SK-N-MC (cell line): Measurements from ENCODE around the gene MCCC2.
"Not testable (repeated sequence)": the region's sequence is repeated elsewhere in the genome, so short reads cannot be mapped to it uniquely, and the experiment has no call there.

Source experiments
- EZH2 ChIP-seq: fragments of 200-600 bp; sonication (generic); IDR thresholded peaks from one replicate; pipeline ENCODE4 v1.6.1; 2017; ENCODE audit warnings: antibody characterized with exemption
- FOXP2 ChIP-seq: optimal IDR thresholded peaks from 2 replicates; pipeline ENCODE3; 2011; ENCODE audit warnings: mild to moderate bottlenecking, moderate library complexity; ENCODE audit not compliant: insufficient read depth; ENCODE audit errors: extremely low read length, control extremely low read depth
- POLR2AphosphoS5 ChIP-seq: IDR thresholded peaks from 2 replicates; pipeline ENCODE4 v1.6.1; 2012; ENCODE audit warnings: mild to moderate bottlenecking, low read depth, low read length, borderline replicate concordance

GRCh38 chr5:71571811-71572210 is 15.3 kb upstream of the MCCC2 start:
- TF ChIP-seq EZH2, POLR2AphosphoS5, FOXP2: not testable (repeated sequence)
